H9 (cell line): ENCODE data around the gene HERPUD2. TPM values are rescaled to one million over a fixed set of nuclear protein-coding genes. Genes with fewer than 3 reads are reported as not detected.

ENCODE experiments used
- DNase-seq: peaks from one replicate; pipeline ENCODE4 v3.0.0-alpha.2; 2017
- H2AFZ ChIP-seq: one replicate; pipeline ENCODE4 v1.6.1; 2013; ENCODE audit warnings: mild to moderate bottlenecking, low read length, control low read depth, moderate library complexity
- H2AK5ac ChIP-seq: 2 replicates; pipeline ENCODE4 v1.6.1; 2013; ENCODE audit warnings: low read length, control low read depth, mixed read lengths; ENCODE audit not compliant: insufficient read length
- H2BK120ac ChIP-seq: one replicate; pipeline ENCODE4 v1.6.1; 2013; ENCODE audit warnings: low read depth, mild to moderate bottlenecking, low read length, control low read depth, inconsistent platforms; ENCODE audit not compliant: poor library complexity, severe bottlenecking
- H2BK12ac ChIP-seq: 2 replicates; pipeline ENCODE4 v1.6.1; 2013; ENCODE audit warnings: low read length, control low read depth, mixed read lengths, low read depth; ENCODE audit not compliant: insufficient read length
- H2BK15ac ChIP-seq: 2 replicates; pipeline ENCODE4 v1.6.1; 2013; ENCODE audit warnings: low read depth, low read length, control low read depth
- H2BK20ac ChIP-seq: one replicate; pipeline ENCODE4 v1.6.1; 2013; ENCODE audit warnings: low read depth, mild to moderate bottlenecking, low read length, control low read depth, inconsistent platforms; ENCODE audit not compliant: poor library complexity, severe bottlenecking
- H2BK5ac ChIP-seq: 2 replicates; pipeline ENCODE4 v1.6.1; 2013; ENCODE audit warnings: low read length, control low read depth, mixed read lengths; ENCODE audit not compliant: insufficient read length
- H3K14ac ChIP-seq: 2 replicates; pipeline ENCODE4 v1.6.1; 2013; ENCODE audit warnings: low read length, control low read depth; ENCODE audit not compliant: insufficient read depth
- H3K18ac ChIP-seq: 2 replicates; pipeline ENCODE4 v1.6.1; 2013; ENCODE audit warnings: low read depth, mild to moderate bottlenecking, mixed read lengths, low read length, control low read depth; ENCODE audit not compliant: insufficient read length
- H3K23ac ChIP-seq: 2 replicates; pipeline ENCODE4 v1.6.1; 2013; ENCODE audit warnings: low read length, control low read depth, mixed read lengths, low read depth; ENCODE audit not compliant: insufficient read length
- H3K23me2 ChIP-seq: 2 replicates; pipeline ENCODE4 v1.6.1; 2013; ENCODE audit warnings: low read depth, mild to moderate bottlenecking, mixed read lengths, low read length, control low read depth; ENCODE audit not compliant: insufficient read length, poor library complexity, severe bottlenecking
- H3K27ac ChIP-seq: 2 replicates; pipeline ENCODE4 v1.5.1; 2013; ENCODE audit warnings: low read length, control low read depth, mixed read lengths, low read depth; ENCODE audit not compliant: insufficient read length
- H3K27me3 ChIP-seq: 2 replicates; pipeline ENCODE4 v1.6.1; 2013; ENCODE audit warnings: low read length, control low read depth, inconsistent platforms; ENCODE audit not compliant: insufficient read depth
- H3K4ac ChIP-seq: 2 replicates; pipeline ENCODE4 v1.6.1; 2013; ENCODE audit warnings: low read depth, mild to moderate bottlenecking, control low read depth, inconsistent platforms, low read length, moderate library complexity
- H3K4me1 ChIP-seq: 2 replicates; pipeline ENCODE4 v1.6.1; 2013; ENCODE audit warnings: low read length, control low read depth, inconsistent platforms; ENCODE audit not compliant: insufficient read depth
- H3K4me2 ChIP-seq: 2 replicates; pipeline ENCODE4 v1.6.1; 2013; ENCODE audit warnings: low read length, control low read depth, mixed read lengths; ENCODE audit not compliant: insufficient read length, insufficient read depth
- H3K56ac ChIP-seq: 2 replicates; pipeline ENCODE4 v1.6.1; 2013; ENCODE audit warnings: low read depth, mild to moderate bottlenecking, mixed read lengths, low read length, control low read depth; ENCODE audit not compliant: insufficient read length
- H3K79me1 ChIP-seq: 2 replicates; pipeline ENCODE4 v1.6.1; 2013; ENCODE audit warnings: low read depth, mild to moderate bottlenecking, moderate library complexity, low read length, control low read depth, inconsistent platforms; ENCODE audit not compliant: insufficient read depth, poor library complexity, severe bottlenecking
- H3K79me2 ChIP-seq: 2 replicates; pipeline ENCODE4 v1.6.1; 2013; ENCODE audit warnings: low read length, control low read depth, inconsistent platforms; ENCODE audit not compliant: insufficient read depth
- H3K9ac ChIP-seq: 2 replicates; pipeline ENCODE4 v1.6.1; 2013; ENCODE audit warnings: low read length, control low read depth, mixed read lengths; ENCODE audit not compliant: insufficient read length; ENCODE audit errors: extremely low read depth
- H3K9me3 ChIP-seq: one replicate; pipeline ENCODE4 v1.6.1; 2013; ENCODE audit warnings: low read depth, low read length, inconsistent platforms; ENCODE audit not compliant: control insufficient read depth
- H3T11ph ChIP-seq: one replicate; pipeline ENCODE4 v1.6.1; 2013; ENCODE audit warnings: mild to moderate bottlenecking, low read length, control low read depth, inconsistent platforms
- H4K20me1 ChIP-seq: one replicate; pipeline ENCODE4 v1.6.1; 2013; ENCODE audit not compliant: control insufficient read depth, insufficient read length, insufficient read depth
- H4K5ac ChIP-seq: 2 replicates; pipeline ENCODE4 v1.6.1; 2013; ENCODE audit warnings: low read depth, mild to moderate bottlenecking, mixed read lengths, low read length, control low read depth; ENCODE audit not compliant: insufficient read length
- H4K8ac ChIP-seq: replicated peaks from 2 replicates; pipeline ENCODE4 v1.6.1; 2013; ENCODE audit warnings: low read length, control low read depth, mixed read lengths, low read depth; ENCODE audit not compliant: insufficient read length
- H4K91ac ChIP-seq: 2 replicates; pipeline ENCODE4 v1.6.1; 2013; ENCODE audit warnings: low read depth, mild to moderate bottlenecking, moderate library complexity, mixed read lengths, low read length, control low read depth; ENCODE audit not compliant: insufficient read length
- H3K27ac Mint-ChIP-seq, 3 experiments: 2 replicates in 2 of 3; 3 replicates in 1 of 3; pipeline ENCODE4 v1.8.0; 2020 to 2021; ENCODE audit warnings: mixed read lengths in 3 of 3, mild to moderate bottlenecking in 1 of 3, moderate library complexity in 1 of 3
- H3K27me3 Mint-ChIP-seq: 2 replicates; pipeline ENCODE4 v1.8.0; 2021; ENCODE audit warnings: low read depth, mild to moderate bottlenecking, moderate library complexity, mixed read lengths
- H3K36me3 Mint-ChIP-seq, 3 experiments: 2 replicates in 2 of 3; 3 replicates in 1 of 3; pipeline ENCODE4 v1.8.0; 2020 to 2021; ENCODE audit warnings: low read depth in 3 of 3, mixed read lengths in 3 of 3; ENCODE audit not compliant: insufficient read depth in 1 of 3
- H3K4me1 Mint-ChIP-seq, 2 experiments: 2 replicates each; pipeline ENCODE4 v1.8.0; 2020; ENCODE audit warnings: mixed read lengths in 2 of 2
- H3K4me3 Mint-ChIP-seq, 2 experiments: 2 replicates in 1 of 2; 3 replicates in 1 of 2; pipeline ENCODE4 v1.8.0; 2020 to 2021; ENCODE audit warnings: mild to moderate bottlenecking in 2 of 2, mixed read lengths in 2 of 2, moderate library complexity in 1 of 2
- H3K9me3 Mint-ChIP-seq, 2 experiments: 2 replicates in 1 of 2; 3 replicates in 1 of 2; pipeline ENCODE4 v1.8.0; 2020; ENCODE audit warnings: mild to moderate bottlenecking in 2 of 2, mixed read lengths in 2 of 2, moderate library complexity in 1 of 2
- WGBS: extraction: QIAGEN DNeasy Blood & Tissue Kit; methylation state at CpG from one replicate; pipeline ENCODE4 v1.1.7; 2013; ENCODE audit warnings: missing lambda C conversion rate, low lambda C conversion rate, mixed read lengths; ENCODE audit not compliant: insufficient read length; ENCODE audit errors: extremely low coverage; 5-methylcytosine and 5-hydroxymethylcytosine counted together
- total RNA-seq: library from RNA; stranded (reverse); gene quantifications from 2 replicates; pipeline ENCODE4 v1.2.1, GENCODE V29; 2021
- TF ChIP-seq, protein P1 (sequence below): fragments of 200-600 bp; sonication (generic); conservative IDR thresholded peaks from 3 replicates; pipeline ENCODE4 v1.8.0; 2021; ENCODE audit warnings: antibody characterized with exemption, mild to moderate bottlenecking

HERPUD2 gene
- total RNA-seq, 1 experiment from 2014 or later: 17.0 TPM

DNA sequence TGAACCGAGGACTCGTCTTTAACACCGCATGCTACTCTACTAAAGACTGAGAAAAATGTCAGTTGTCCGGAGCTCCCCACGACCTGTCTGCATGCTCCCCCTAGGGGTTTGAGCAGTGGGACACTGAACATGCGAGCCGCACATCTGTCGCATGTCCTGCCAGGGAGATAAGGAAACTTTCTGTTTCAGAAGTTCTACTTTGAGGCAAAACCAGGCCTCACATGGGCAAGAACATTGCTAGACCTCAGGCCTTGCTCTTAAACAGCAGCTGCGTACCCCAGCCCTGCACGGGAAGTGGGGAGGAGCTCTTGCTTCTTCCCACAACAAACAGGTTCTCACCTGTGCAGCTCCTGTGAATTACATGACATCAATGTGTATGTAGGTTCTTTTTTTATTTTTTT is 30.3 kb upstream of the HERPUD2 start:
- H2BK20ac ChIP-seq: no peak overlapping the region
- no peaks in the 10 kb centered on the region for H3K79me2 ChIP-seq
- Mint-ChIP-seq H3K27ac (no peak overlapping the region), H3K36me3 (no peaks in the 10 kb centered on the region), H3K4me1 (peaks cover 2 to 3% of the 10 kb centered on the region in 2 experiments; a peak in 1 of 4 replicates), H3K9me3 (peaks cover 0 to 6% of the 10 kb centered on the region in 2 experiments; a peak in 1 of 5 replicates), H3K27me3 (no peaks in the 10 kb centered on the region; the same call in 1 of the 2 replicates), H3K4me3 (no peak overlapping the region)
- no peak overlapping the region for H3K9ac ChIP-seq
- H3K27me3 ChIP-seq: no peaks in the 10 kb centered on the region
- no peak overlapping the region for H2BK5ac ChIP-seq
- no peak overlapping the region for H4K8ac ChIP-seq
- no peaks in the 10 kb centered on the region for H3K79me1 ChIP-seq
- no peak overlapping the region for H3K56ac ChIP-seq
- H2AFZ ChIP-seq: no peak overlapping the region
- H3K4me1 ChIP-seq: no peaks in the 10 kb centered on the region
- no peak overlapping the region for H4K91ac ChIP-seq
- TF ChIP-seq, protein P1, sequence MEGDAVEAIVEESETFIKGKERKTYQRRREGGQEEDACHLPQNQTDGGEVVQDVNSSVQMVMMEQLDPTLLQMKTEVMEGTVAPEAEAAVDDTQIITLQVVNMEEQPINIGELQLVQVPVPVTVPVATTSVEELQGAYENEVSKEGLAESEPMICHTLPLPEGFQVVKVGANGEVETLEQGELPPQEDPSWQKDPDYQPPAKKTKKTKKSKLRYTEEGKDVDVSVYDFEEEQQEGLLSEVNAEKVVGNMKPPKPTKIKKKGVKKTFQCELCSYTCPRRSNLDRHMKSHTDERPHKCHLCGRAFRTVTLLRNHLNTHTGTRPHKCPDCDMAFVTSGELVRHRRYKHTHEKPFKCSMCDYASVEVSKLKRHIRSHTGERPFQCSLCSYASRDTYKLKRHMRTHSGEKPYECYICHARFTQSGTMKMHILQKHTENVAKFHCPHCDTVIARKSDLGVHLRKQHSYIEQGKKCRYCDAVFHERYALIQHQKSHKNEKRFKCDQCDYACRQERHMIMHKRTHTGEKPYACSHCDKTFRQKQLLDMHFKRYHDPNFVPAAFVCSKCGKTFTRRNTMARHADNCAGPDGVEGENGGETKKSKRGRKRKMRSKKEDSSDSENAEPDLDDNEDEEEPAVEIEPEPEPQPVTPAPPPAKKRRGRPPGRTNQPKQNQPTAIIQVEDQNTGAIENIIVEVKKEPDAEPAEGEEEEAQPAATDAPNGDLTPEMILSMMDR: peak; percentile 31; the same call in 1 of the 3 replicates
- no peak overlapping the region for H3K14ac ChIP-seq
- H3T11ph ChIP-seq: no peak overlapping the region
- no peak overlapping the region for H4K5ac ChIP-seq
- H3K9me3 ChIP-seq: no peaks in the 10 kb centered on the region
- H3K4ac ChIP-seq: no peak overlapping the region
- H2BK120ac ChIP-seq: no peak overlapping the region
- H3K23ac ChIP-seq: no peak overlapping the region
- no peak overlapping the region for H3K27ac ChIP-seq
- H2BK15ac ChIP-seq: no peak overlapping the region
- H4K20me1 ChIP-seq: no peaks in the 10 kb centered on the region
- H3K23me2 ChIP-seq: no peaks in the 10 kb centered on the region
- H3K18ac ChIP-seq: no peak overlapping the region
- H2BK12ac ChIP-seq: no peak overlapping the region
- WGBS: no CpG with 5 or more reads among the region's 10 CpGs
- no peak overlapping the region for H3K4me2 ChIP-seq
- no peak for DNase-seq
- no peak overlapping the region for H2AK5ac ChIP-seq
